SW 1271 (cell line): Measurements from ENCODE around the gene SLC47A2.

Experiments used
- DNase-seq, 2 experiments: peaks; one replicate each; lab custom pipeline; 2025; lab: John Stamatoyannopoulos, UW

The SLC47A2 gene

GRCh38 chr17:19645734-19646201 lies 70.6 kb downstream of the SLC47A2 start:
- peak in 1 of 2 experiments; percentile 37 for DNase-seq

GRCh38 chr17:19644493-19645210 lies 71.7 kb downstream of the SLC47A2 start:
- no peak for DNase-seq

GRCh38 chr17:19642373-19642893 lies 74.0 kb downstream of the SLC47A2 start:
- no peak for DNase-seq

GRCh38 chr17:19641687-19642372 lies 74.6 kb downstream of the SLC47A2 start:
- DNase-seq: no peak

- DNase-seq: no peak
These were observed 84.5 kb downstream of the SLC47A2 start for GRCh38 chr17:19631905-19632304.

GRCh38 chr17:19630661-19631060 lies 85.7 kb downstream of the SLC47A2 start:
- DNase-seq: no peak

GRCh38 chr17:19630035-19630434 lies 86.3 kb downstream of the SLC47A2 start:
- no peak for DNase-seq

- no peak for DNase-seq
These were observed 86.9 kb downstream of the SLC47A2 start for GRCh38 chr17:19629449-19629848.
